NB4 (cell line): ENCODE data around the gene GPRASP3.
A peak's percentile ranks its signal among the peaks of the same experiment; 100 is the strongest.

Experiments used
- CTCF ChIP-seq: IDR thresholded peaks from one replicate; pipeline ENCODE4 v1.5.1; 2012; ENCODE audit warnings: low read depth, low read length
- MYC ChIP-seq: IDR thresholded peaks from 2 replicates; pipeline ENCODE4 v1.6.1; 2011; ENCODE audit warnings: low read depth, low read length
- POLR2A ChIP-seq: IDR thresholded peaks from 2 replicates; pipeline ENCODE4 v1.6.1; 2011; ENCODE audit warnings: mild to moderate bottlenecking; ENCODE audit not compliant: insufficient read length; ENCODE audit errors: extremely low read depth

- no peak for TF ChIP-seq CTCF
- TF ChIP-seq POLR2A: peak; percentile 62
- TF ChIP-seq MYC: no peak
Observed at GRCh38 chrX:102768987-102769761, 48.6 kb downstream of the GPRASP3 start.
